HG02973 (cell line): ENCODE data around the gene NAA80.
A peak's percentile ranks its signal among the peaks of the same experiment; 100 is the strongest.

Experiments used
- ATAC-seq: cut with Tn5 transposase; IDR thresholded peaks from one replicate; pipeline ENCODE4 v1.9.1; 2021; ENCODE audit warnings: moderate library complexity; ENCODE audit not compliant: unreplicated experiment

The NAA80 gene

GRCh38 chr3:50298836-50299637 lies at the start of gene NAA80, which contains the start of gene HYAL3:
TSS of gene NAA80 (minus strand) at chr3:50299405. CDS start at chr3:50297463, 1,942 bp downstream.
TSS of gene HYAL3 (minus strand) at chr3:50299405. CDS start at chr3:50295602, 3,803 bp downstream.
- peak; percentile 82 for ATAC-seq

GRCh38 chr3:50347187-50347813 lies 48.1 kb upstream of the NAA80 start:
- ATAC-seq, result no peak

GRCh38 chr3:50345586-50346234 lies 46.5 kb upstream of the NAA80 start, which contains the start of gene ZMYND10:
TSS of gene ZMYND10 (minus strand) at chr3:50345732. CDS start at chr3:50345579, 153 bp downstream.
- no peak for ATAC-seq

GRCh38 chr3:50345008-50345407 lies 45.8 kb upstream of the NAA80 start:
- no peak for ATAC-seq

- ATAC-seq, result no peak
Observed at GRCh38 chr3:50342813-50343633, 43.8 kb upstream of the NAA80 start.

GRCh38 chr3:50341996-50342650 lies 42.9 kb upstream of the NAA80 start:
- no peak for ATAC-seq

GRCh38 chr3:50341537-50341936 lies 42.3 kb upstream of the NAA80 start:
- no peak for ATAC-seq

- no peak for ATAC-seq
Observed at GRCh38 chr3:50340448-50341329, 41.5 kb upstream of the NAA80 start, which contains the start of gene RASSF1. TSS of gene RASSF1 (minus strand) at chr3:50340836. CDS start at chr3:50340805, 31 bp downstream.

GRCh38 chr3:50340147-50340447 lies 40.9 kb upstream of the NAA80 start:
- ATAC-seq, result no peak

GRCh38 chr3:50339485-50340146 lies 40.4 kb upstream of the NAA80 start:
- ATAC-seq, result no peak

GRCh38 chr3:50338965-50339364 lies 39.8 kb upstream of the NAA80 start:
- ATAC-seq, result no peak

GRCh38 chr3:50337175-50337861 lies 38.1 kb upstream of the NAA80 start:
- ATAC-seq, result peak; percentile 65

- ATAC-seq, result peak; percentile 32
Observed at GRCh38 chr3:50336452-50337174, 37.4 kb upstream of the NAA80 start.

GRCh38 chr3:50334339-50335075 lies 35.3 kb upstream of the NAA80 start:
- no peak for ATAC-seq

- no peak for ATAC-seq
Observed at GRCh38 chr3:50333744-50334328, 34.6 kb upstream of the NAA80 start.

- ATAC-seq, result no peak
Observed at GRCh38 chr3:50331364-50331907, 32.2 kb upstream of the NAA80 start.
